ENCODE measurements around the gene COBLL1.

GRCh38 chr2:164867779-164868397, 26.3 kb upstream of the COBLL1 start:
- TF ChIP-seq CTCF (IDR thresholded peaks at IDR 0.05) (no peak), POLR2A (IDR thresholded peaks at IDR 0.05) (no peak)

All from lower leg skin (tissue), 3 donors.